ENCODE data around the gene PPP2R5C. TPM values are rescaled to one million over a fixed set of nuclear protein-coding genes. Genes with fewer than 3 reads are reported as not detected.

PPP2R5C gene
- total and polyA plus RNA-seq, 9 of the 15 experiments (the other 6 are each of a cell fraction or from before 2014, with no cell fraction given): 284 to 617 (median 395) TPM

DNA sequence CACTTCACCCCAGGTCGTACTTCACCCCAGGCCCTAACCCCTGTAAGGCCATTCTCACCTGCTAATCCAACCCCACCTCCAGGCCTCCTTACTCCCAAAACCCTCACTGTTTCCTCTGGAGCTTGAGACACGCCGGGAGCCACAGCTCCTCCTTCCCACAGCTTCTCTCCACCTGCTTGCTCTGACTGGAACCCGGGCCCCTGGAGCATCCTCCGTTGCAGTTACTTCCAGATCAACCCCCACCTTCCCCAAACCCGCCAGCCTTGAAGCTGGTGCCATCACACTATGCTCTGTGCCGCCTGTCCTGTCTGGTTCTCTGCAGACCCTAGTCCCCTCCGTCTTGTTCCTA is 34.6 kb upstream of the PPP2R5C start:
- H3K27me3 ChIP-seq (ENCODE audit: control insufficient read depth in 2 of 2, insufficient read depth in 2 of 2, low read length in 2 of 2): no peaks in the 10 kb centered on the region
- H2AFZ ChIP-seq (ENCODE audit: low read depth, low read length): no peak overlapping the region; the same call in 1 of the 2 replicates
- H3K9me3 ChIP-seq (replicated peaks; ENCODE audit: control insufficient read depth, insufficient read depth, low read depth, low read length): no peaks in the 10 kb centered on the region; the same call in 1 of the 2 replicates
- H3K4me3 ChIP-seq: no peak overlapping the region
- H3K79me2 ChIP-seq (ENCODE audit: control insufficient read depth, insufficient read depth, low read length): no peaks in the 10 kb centered on the region
- H4K20me1 ChIP-seq (replicated peaks; ENCODE audit: control insufficient read depth, insufficient read depth, low read length): no peaks in the 10 kb centered on the region
- 67% methylated on average over 5 of the region's 8 CpGs for WGBS (ENCODE audit: insufficient coverage, low coverage, missing lambda C conversion rate)
- H3K4me1 ChIP-seq (replicated peaks in 1 of 2; ENCODE audit: control insufficient read depth in 2 of 2, insufficient read depth in 2 of 2, low read length in 2 of 2): peaks cover 10 to 18% of the 10 kb centered on the region in 2 experiments; a peak in 4 of 5 replicates
- in situ Hi-C loops (cut with MboI) (no loop called here), intact Hi-C loops (cut with micrococcal nuclease) (no loop called here)
- no peaks in the 10 kb centered on the region for H3K9me1 ChIP-seq (ENCODE audit: control insufficient read depth, insufficient read depth, low read length)
- TF ChIP-seq, protein P1, sequence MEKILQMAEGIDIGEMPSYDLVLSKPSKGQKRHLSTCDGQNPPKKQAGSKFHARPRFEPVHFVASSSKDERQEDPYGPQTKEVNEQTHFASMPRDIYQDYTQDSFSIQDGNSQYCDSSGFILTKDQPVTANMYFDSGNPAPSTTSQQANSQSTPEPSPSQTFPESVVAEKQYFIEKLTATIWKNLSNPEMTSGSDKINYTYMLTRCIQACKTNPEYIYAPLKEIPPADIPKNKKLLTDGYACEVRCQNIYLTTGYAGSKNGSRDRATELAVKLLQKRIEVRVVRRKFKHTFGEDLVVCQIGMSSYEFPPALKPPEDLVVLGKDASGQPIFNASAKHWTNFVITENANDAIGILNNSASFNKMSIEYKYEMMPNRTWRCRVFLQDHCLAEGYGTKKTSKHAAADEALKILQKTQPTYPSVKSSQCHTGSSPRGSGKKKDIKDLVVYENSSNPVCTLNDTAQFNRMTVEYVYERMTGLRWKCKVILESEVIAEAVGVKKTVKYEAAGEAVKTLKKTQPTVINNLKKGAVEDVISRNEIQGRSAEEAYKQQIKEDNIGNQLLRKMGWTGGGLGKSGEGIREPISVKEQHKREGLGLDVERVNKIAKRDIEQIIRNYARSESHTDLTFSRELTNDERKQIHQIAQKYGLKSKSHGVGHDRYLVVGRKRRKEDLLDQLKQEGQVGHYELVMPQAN (IDR thresholded peaks at IDR 0.05; ENCODE audit: borderline replicate concordance): no peak
- TF ChIP-seq PCBP1 (IDR thresholded peaks at IDR 0.05; ENCODE audit: low read depth, low read length, poor library complexity, severe bottlenecking) (no peak), SIN3B (IDR thresholded peaks at IDR 0.05; ENCODE audit: low read depth) (no peak), POLR3A (IDR thresholded peaks at IDR 0.05; ENCODE audit: borderline replicate concordance, extremely low read depth, insufficient read depth, insufficient read length) (no peak), DDX20 (tag; IDR thresholded peaks at IDR 0.05; ENCODE audit: low read depth) (no peak), POU5F1 (IDR thresholded peaks at IDR 0.05; ENCODE audit: borderline replicate concordance, low read depth, low read length, partially characterized antibody) (no peak), NR2F6 (CRISPR knock-in tag; IDR thresholded peaks at IDR 0.05) (no peak), ZNF586 (CRISPR knock-in tag; conservative IDR thresholded peaks at IDR 0.05) (no peak)
- TF ChIP-seq, protein P2, sequence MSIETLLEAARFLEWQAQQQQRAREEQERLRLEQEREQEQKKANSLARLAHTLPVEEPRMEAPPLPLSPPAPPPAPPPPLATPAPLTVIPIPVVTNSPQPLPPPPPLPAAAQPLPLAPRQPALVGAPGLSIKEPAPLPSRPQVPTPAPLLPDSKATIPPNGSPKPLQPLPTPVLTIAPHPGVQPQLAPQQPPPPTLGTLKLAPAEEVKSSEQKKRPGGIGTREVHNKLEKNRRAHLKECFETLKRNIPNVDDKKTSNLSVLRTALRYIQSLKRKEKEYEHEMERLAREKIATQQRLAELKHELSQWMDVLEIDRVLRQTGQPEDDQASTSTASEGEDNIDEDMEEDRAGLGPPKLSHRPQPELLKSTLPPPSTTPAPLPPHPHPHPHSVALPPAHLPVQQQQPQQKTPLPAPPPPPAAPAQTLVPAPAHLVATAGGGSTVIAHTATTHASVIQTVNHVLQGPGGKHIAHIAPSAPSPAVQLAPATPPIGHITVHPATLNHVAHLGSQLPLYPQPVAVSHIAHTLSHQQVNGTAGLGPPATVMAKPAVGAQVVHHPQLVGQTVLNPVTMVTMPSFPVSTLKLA (conservative IDR thresholded peaks at IDR 0.05): no peak
- TF ChIP-seq, protein P3, sequence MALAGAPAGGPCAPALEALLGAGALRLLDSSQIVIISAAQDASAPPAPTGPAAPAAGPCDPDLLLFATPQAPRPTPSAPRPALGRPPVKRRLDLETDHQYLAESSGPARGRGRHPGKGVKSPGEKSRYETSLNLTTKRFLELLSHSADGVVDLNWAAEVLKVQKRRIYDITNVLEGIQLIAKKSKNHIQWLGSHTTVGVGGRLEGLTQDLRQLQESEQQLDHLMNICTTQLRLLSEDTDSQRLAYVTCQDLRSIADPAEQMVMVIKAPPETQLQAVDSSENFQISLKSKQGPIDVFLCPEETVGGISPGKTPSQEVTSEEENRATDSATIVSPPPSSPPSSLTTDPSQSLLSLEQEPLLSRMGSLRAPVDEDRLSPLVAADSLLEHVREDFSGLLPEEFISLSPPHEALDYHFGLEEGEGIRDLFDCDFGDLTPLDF (CRISPR knock-in tag; IDR thresholded peaks at IDR 0.05): no peak
- TF ChIP-seq, protein P4, sequence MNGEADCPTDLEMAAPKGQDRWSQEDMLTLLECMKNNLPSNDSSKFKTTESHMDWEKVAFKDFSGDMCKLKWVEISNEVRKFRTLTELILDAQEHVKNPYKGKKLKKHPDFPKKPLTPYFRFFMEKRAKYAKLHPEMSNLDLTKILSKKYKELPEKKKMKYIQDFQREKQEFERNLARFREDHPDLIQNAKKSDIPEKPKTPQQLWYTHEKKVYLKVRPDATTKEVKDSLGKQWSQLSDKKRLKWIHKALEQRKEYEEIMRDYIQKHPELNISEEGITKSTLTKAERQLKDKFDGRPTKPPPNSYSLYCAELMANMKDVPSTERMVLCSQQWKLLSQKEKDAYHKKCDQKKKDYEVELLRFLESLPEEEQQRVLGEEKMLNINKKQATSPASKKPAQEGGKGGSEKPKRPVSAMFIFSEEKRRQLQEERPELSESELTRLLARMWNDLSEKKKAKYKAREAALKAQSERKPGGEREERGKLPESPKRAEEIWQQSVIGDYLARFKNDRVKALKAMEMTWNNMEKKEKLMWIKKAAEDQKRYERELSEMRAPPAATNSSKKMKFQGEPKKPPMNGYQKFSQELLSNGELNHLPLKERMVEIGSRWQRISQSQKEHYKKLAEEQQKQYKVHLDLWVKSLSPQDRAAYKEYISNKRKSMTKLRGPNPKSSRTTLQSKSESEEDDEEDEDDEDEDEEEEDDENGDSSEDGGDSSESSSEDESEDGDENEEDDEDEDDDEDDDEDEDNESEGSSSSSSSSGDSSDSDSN (IDR thresholded peaks at IDR 0.05; ENCODE audit: borderline replicate concordance in 1 of 2, low read depth in 2 of 2, low read length in 2 of 2): no peak
- ChIA-PET CTCF (ENCODE audit: low intra/inter-chr PET ratio) (no interaction called here), POLR2A (interaction anchor here (0.8 to 0.9 kb wide), 2 partner anchors 41 to 42 kb away, joined by 3 read pairs; no protein-coding TSS in a partner anchor)
- H3K27ac ChIP-seq (ENCODE audit: extremely low read depth, low read depth, low read length): no peak overlapping the region
- no TSS peak for BruUV-seq (replicated peaks)
- ATAC-seq (no peak), DNase-seq (ENCODE audit: extremely low read depth in 1 of 4, low spot score in 3 of 4) (no peak), FAIRE-seq (no peak)
- H3K9ac ChIP-seq (ENCODE audit: insufficient read depth in 1 of 2, low read depth in 2 of 2, low read length in 2 of 2): peak overlapping the region in 1 of 2 experiments; percentile 75; a peak in 1 of 4 replicates
- no peak overlapping the region for H3K4me2 ChIP-seq (ENCODE audit: insufficient read depth, low read length)
- no peaks in the 10 kb centered on the region for H3K36me3 ChIP-seq (ENCODE audit: control insufficient read depth, insufficient read depth, low read length)
